Measurements from ENCODE around the gene PDE3B. TPM values are rescaled to one million over a fixed set of nuclear protein-coding genes. Genes with fewer than 3 reads are reported as not detected.
"Not testable (repeated sequence)": the region's sequence is repeated elsewhere in the genome, so short reads cannot be mapped to it uniquely, and the experiment has no call there.

Gene PDE3B
- total RNA-seq, 1 donor from 2014 or later, result 5.3 TPM

- intact Hi-C loops (cut with DNase I), result no loop called here
- ATAC-seq (ENCODE audit: poor library complexity), result no peak
- no peak for DNase-seq
Observed at GRCh38 chr11:14668731-14669301, 25.2 kb downstream of the PDE3B start.

DNA sequence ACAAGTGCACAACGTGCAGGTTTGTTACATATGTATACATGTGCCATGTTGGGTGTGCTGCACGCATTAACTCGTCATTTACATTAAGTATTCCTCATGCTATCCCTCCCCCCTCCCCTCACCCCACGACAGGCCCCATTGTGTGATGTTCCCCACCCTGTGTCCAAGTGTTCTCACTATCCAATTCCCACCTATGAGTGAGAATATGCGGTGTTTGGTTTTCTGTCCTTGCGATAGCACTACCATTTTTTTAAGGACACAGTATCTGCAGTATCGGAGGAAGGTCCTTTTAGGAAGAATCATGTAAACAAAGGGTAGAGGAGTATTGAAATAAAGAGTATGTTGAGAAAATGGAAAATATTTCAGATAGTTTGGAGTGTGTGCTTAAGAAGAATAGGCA is 25.9 kb downstream of the PDE3B start:
- intact Hi-C loops (cut with DNase I), result no loop called here
- DNase-seq (no peak), ATAC-seq (ENCODE audit: poor library complexity) (no peak)

- intact Hi-C loops (cut with DNase I), result no loop called here
- DNase-seq (no peak), ATAC-seq (ENCODE audit: poor library complexity) (no peak)
Observed at GRCh38 chr11:14669958-14670357, 26.4 kb downstream of the PDE3B start.

GRCh38 chr11:14672635-14673034 is 29.0 kb downstream of the PDE3B start:
- intact Hi-C loops (cut with DNase I), result no loop called here
- ATAC-seq (ENCODE audit: poor library complexity), result no peak
- no peak for DNase-seq

DNA sequence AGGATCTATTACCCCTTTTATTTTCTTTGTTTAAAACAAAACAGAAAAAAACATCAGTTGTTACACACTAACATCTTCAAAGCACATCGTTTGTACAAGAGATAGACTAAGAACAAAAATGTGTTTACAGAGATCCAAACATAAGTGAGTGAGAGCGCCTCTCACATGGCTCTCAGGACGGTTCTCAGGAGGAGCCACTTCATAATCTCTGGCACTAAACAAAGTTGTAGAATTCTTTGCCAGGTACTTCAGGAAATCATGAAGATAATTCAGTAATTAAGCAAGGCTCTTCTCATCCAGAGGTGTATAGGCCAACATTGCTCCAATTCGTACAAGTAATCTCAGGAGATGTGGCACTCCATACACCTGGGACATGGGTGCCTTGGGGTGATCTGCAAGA is 29.8 kb downstream of the PDE3B start:
- ATAC-seq (ENCODE audit: poor library complexity) (no peak), DNase-seq (no peak)
- intact Hi-C loops (cut with DNase I), result no loop called here

GRCh38 chr11:14673824-14674405 is 30.3 kb downstream of the PDE3B start:
- DNase-seq (no peak), ATAC-seq (ENCODE audit: poor library complexity) (no peak)
- intact Hi-C loops (cut with DNase I), result no loop called here

DNA sequence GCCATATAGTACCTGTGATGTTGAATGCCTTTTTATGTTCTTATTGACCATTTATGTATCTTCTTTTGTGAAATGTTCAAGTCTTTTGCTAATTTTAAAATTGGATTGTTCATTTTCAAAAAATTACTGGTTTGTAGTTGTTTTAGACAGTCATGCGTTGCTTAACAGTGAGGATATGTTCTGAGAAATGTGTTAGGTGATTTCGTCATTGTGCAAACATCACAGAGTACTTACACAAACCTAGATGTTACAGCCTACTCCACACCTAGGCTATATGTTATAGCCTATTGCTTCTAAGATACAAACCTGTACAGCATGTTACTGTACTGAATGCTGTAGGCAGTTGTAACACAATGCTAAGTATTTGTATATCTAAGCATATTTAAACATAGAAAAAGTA is 32.5 kb downstream of the PDE3B start:
- intact Hi-C loops (cut with DNase I), result no loop called here
- DNase-seq (no peak), ATAC-seq (ENCODE audit: poor library complexity) (no peak)

GRCh38 chr11:14677146-14677545 is 33.5 kb downstream of the PDE3B start:
- DNase-seq, result no peak
- no peak for ATAC-seq (ENCODE audit: poor library complexity)
- intact Hi-C loops (cut with DNase I), result no loop called here

DNA sequence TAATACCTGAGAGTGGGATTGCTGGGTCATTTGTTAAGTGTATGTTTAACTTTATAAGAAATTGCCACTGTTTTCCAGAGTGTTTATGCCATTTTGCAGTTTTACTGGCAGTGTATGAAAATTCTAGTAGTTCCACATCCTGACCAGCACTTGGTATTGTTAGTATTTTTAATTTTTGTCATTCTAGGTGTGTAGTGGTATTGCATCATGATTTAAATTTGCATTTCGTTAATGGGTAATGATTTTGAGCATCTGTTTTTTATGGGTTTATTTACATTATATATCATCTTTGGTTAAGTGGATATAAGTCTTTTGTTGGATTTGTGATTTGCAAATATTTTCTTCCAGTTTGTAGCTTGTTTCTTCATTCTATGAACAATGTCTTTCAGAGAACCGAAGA is 34.7 kb downstream of the PDE3B start:
- ATAC-seq (ENCODE audit: poor library complexity) (no peak), DNase-seq (no peak)
- intact Hi-C loops (cut with DNase I), result no loop called here

- intact Hi-C loops (cut with DNase I), result no loop called here
- no peak for ATAC-seq (ENCODE audit: poor library complexity)
- no peak for DNase-seq
Observed at GRCh38 chr11:14679662-14680061, 36.1 kb downstream of the PDE3B start.

DNA sequence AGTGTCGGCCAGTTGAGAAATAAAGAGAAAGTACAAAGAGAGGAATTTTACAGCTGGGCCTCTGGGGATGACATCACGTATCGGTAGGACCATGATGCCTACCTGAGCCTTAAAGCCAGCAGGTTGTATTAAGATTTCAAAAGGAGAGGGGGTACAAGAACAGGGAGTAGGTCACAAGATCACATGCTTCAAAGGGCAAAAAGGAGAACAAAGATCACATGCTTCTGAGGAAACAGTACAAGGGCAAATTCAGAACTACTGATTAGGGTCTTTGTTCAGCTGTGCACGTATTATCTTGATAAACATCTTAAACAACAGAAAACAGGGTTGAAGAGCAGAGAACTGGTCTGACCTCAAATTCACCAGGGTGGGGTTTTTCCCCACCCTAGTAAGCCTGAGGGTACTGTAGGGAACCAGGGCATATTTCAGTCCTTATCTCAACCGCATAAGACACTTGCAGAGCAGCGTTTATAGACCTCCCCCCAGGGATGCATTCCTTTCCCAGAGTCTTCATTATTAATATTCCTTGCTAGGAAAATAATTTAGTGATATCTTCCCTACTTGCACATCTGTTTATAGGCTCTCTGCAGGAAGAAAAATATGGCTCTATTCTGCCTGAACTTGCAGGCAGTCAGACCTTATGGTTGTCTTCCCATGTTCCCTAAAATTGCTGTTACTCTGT is 40.8 kb downstream of the PDE3B start:
- DNase-seq; intact Hi-C loops (cut with DNase I); ATAC-seq (ENCODE audit: poor library complexity): not testable (repeated sequence)

DNA sequence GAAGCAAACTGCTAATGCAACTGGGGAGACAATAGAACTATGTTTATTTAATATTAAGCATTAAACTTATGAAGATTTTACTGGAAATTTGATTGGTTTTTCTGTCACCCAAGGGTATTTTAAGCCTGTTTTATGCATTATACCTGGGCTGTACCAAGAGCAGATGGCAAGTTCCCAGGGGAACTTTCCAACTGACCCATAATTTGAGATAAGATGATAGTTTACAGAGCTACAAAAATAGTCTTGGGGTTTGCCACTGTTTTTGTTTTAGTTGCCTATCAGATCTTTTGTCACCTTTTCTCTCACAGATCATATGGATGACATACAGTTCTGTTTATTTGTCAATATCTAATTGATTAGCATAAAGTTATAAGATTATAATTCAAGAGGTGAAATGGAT is 43.9 kb downstream of the PDE3B start:
- intact Hi-C loops (cut with DNase I), result no loop called here
- DNase-seq, result no peak
- ATAC-seq (ENCODE audit: poor library complexity), result no peak

GRCh38 chr11:14687943-14688627 is 44.5 kb downstream of the PDE3B start:
- intact Hi-C loops (cut with DNase I), result no loop called here
- ATAC-seq (ENCODE audit: poor library complexity), result peak; percentile 58
- no peak for DNase-seq

DNA sequence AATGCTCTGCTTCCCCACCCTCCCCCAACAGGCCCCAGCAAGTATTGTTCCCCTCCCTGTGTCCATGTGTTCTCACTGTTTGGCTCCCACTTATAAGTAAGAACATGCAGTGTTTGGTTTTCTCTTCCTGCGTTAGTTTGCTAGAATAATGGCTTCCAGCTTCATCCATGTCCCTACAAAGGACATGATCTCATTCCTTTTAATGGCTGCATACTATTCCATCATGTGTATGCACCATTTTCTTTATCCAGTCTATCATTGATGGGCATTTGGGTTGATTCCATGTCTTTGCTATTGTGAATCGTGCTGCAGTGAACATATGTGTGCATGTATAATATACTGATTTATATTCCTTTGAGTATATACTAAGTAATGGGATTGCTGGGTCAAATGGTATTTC is 52.1 kb downstream of the PDE3B start:
- intact Hi-C loops (cut with DNase I); ATAC-seq (ENCODE audit: poor library complexity); DNase-seq: not testable (repeated sequence)

GRCh38 chr11:14698771-14699170 is 55.2 kb downstream of the PDE3B start:
- DNase-seq (no peak), ATAC-seq (ENCODE audit: poor library complexity) (no peak)
- intact Hi-C loops (cut with DNase I), result no loop called here

GRCh38 chr11:14700593-14700992 is 57.0 kb downstream of the PDE3B start:
- intact Hi-C loops (cut with DNase I), result no loop called here
- no peak for ATAC-seq (ENCODE audit: poor library complexity)
- no peak for DNase-seq

- no peak for DNase-seq
- intact Hi-C loops (cut with DNase I), result no loop called here
- no peak for ATAC-seq (ENCODE audit: poor library complexity)
Observed at GRCh38 chr11:14702760-14703159, 59.2 kb downstream of the PDE3B start.

- DNase-seq (no peak), ATAC-seq (ENCODE audit: poor library complexity) (no peak)
- intact Hi-C loops (cut with DNase I), result no loop called here
Observed at GRCh38 chr11:14703731-14704130, 60.1 kb downstream of the PDE3B start.

GRCh38 chr11:14705067-14705466 is 61.5 kb downstream of the PDE3B start:
- intact Hi-C loops (cut with DNase I), result no loop called here
- DNase-seq (no peak), ATAC-seq (ENCODE audit: poor library complexity) (no peak)

All from Right ventricle myocardium superior (tissue), 1 donor.